K562 (cell line): ENCODE results near the gene PRKAR1B. TPM values are rescaled to one million over a fixed set of nuclear protein-coding genes. Genes with fewer than 3 reads are reported as not detected.

ENCODE experiments used
- ATAC-seq: fragments of 200-7000 bp; cut with Tn5 transposase; 3 replicates; pipeline ENCODE4 v1.9.1; 2020; ENCODE audit warnings: moderate library complexity
- BruUV-seq: library from RNA; stranded (reverse); fragments of 400-500 nt; replicated peaks from 2 replicates; lab custom pipeline; 2021; lab: Mats Ljungman, UMichigan
- CTCF ChIA-PET: fragments of 300-600 bp; formaldehyde crosslinking; extraction: SDS; loops from one replicate; lab custom pipeline; 2021; ENCODE audit warnings: low intra/inter-chr PET ratio; lab: Yijun Ruan, JAX
- POLR2A ChIA-PET: fragments of 300-600, 350-650 bp; sonication (Branson Sonifier 250); formaldehyde crosslinking; extraction: SDS; loops from one replicate; lab custom pipeline; 2021; ENCODE audit warnings: antibody characterized with exemption, inconsistent platforms; lab: Yijun Ruan, JAX
- DNase-seq, 4 experiments: peaks; one replicate each; pipeline versions ENCODE4 v3.0.0 to v3.0.0-alpha.2; 2011 to 2018; ENCODE audit warnings: low spot score in 3 of 4, mixed read lengths in 3 of 4; ENCODE audit errors: extremely low read depth in 1 of 4
- FAIRE-seq: peaks from 2 replicates; lab custom pipeline; 2011; peaks lifted over from hg19 to GRCh38; lab: Jason Lieb, UNC
- H2AFZ ChIP-seq: 2 replicates; pipeline ENCODE4 v1.6.0; 2011; ENCODE audit warnings: low read depth, low read length, control low read depth, inconsistent platforms
- H3K27ac ChIP-seq: fragments of 200-600 bp; 3 replicates; pipeline ENCODE4 v1.8.0; 2011; ENCODE audit warnings: low read depth, mild to moderate bottlenecking, control low read depth, inconsistent platforms, low read length, moderate library complexity, mixed read lengths; ENCODE audit errors: extremely low read depth
- H3K27me3 ChIP-seq, 2 experiments: fragments of 300-600 bp in 1 of 2; 2 replicates in 1 of 2; 3 replicates in 1 of 2; pipeline versions ENCODE4 v1.6.0 to v1.8.0; 2011; ENCODE audit warnings: inconsistent platforms in 2 of 2, low read length in 2 of 2, mild to moderate bottlenecking in 1 of 2, mixed read lengths in 1 of 2, moderate library complexity in 1 of 2; ENCODE audit not compliant: control insufficient read depth in 2 of 2, insufficient read depth in 2 of 2
- H3K36me3 ChIP-seq: fragments of 300-600 bp; 3 replicates; pipeline ENCODE4 v1.8.0; 2011; ENCODE audit warnings: mild to moderate bottlenecking, low read length, inconsistent platforms; ENCODE audit not compliant: control insufficient read depth, insufficient read depth
- H3K4me1 ChIP-seq, 2 experiments: fragments of 200-600 bp in 1 of 2; replicated peaks in 1 of 2; 2 replicates in 1 of 2; 3 replicates in 1 of 2; pipeline versions ENCODE4 v1.5.1 to v1.8.0; 2011; ENCODE audit warnings: inconsistent platforms in 2 of 2, low read length in 2 of 2, mild to moderate bottlenecking in 1 of 2, mixed read lengths in 1 of 2, moderate library complexity in 1 of 2; ENCODE audit not compliant: control insufficient read depth in 2 of 2, insufficient read depth in 2 of 2
- H3K4me2 ChIP-seq: 2 replicates; pipeline ENCODE4 v1.6.1; 2011; ENCODE audit warnings: low read length, control low read depth, inconsistent platforms, mixed read lengths; ENCODE audit not compliant: insufficient read depth
- H3K4me3 ChIP-seq: fragments of 200-600 bp; sonication (generic), shearing (Covaris generic); 2 replicates; pipeline ENCODE4 v1.5.1; 2016; ENCODE audit warnings: control low read depth, inconsistent platforms
- H3K79me2 ChIP-seq: fragments of 200-600 bp; 3 replicates; pipeline ENCODE4 v1.8.0; 2011; ENCODE audit warnings: low read length, inconsistent platforms; ENCODE audit not compliant: control insufficient read depth, insufficient read depth
- H3K9ac ChIP-seq, 2 experiments: 2 replicates each; pipeline versions ENCODE4 v1.6.0 to v1.6.1; 2011; ENCODE audit warnings: low read depth in 2 of 2, low read length in 2 of 2, control low read depth in 1 of 2, inconsistent platforms in 1 of 2, mild to moderate bottlenecking in 1 of 2, mixed read lengths in 1 of 2; ENCODE audit not compliant: insufficient read depth in 1 of 2
- H3K9me1 ChIP-seq: one replicate; pipeline ENCODE4 v1.6.0; 2011; ENCODE audit warnings: inconsistent platforms, mild to moderate bottlenecking, low read length, moderate library complexity; ENCODE audit not compliant: control insufficient read depth, insufficient read depth
- H3K9me3 ChIP-seq: replicated peaks from 2 replicates; pipeline ENCODE4 v1.5.1; 2011; ENCODE audit warnings: low read depth, low read length, inconsistent platforms; ENCODE audit not compliant: control insufficient read depth, insufficient read depth
- H4K20me1 ChIP-seq: replicated peaks from 2 replicates; pipeline ENCODE4 v1.6.1; 2011; ENCODE audit warnings: low read length, inconsistent platforms, mixed read lengths; ENCODE audit not compliant: control insufficient read depth, insufficient read depth
- ELF4 ChIP-seq: fragments of 450-650 bp; formaldehyde crosslinking; IDR thresholded peaks from 2 replicates; pipeline ENCODE4 v1.4.0; 2022; ENCODE audit warnings: missing genetic modification characterization
- PCBP1 ChIP-seq: fragments of 200-400 bp; formaldehyde crosslinking; IDR thresholded peaks from 2 replicates; pipeline ENCODE4 v1.6.1; 2018; ENCODE audit warnings: mild to moderate bottlenecking, low read depth, low read length; ENCODE audit not compliant: poor library complexity, severe bottlenecking
- ZBTB1 ChIP-seq: sonication (generic); formaldehyde crosslinking; IDR thresholded peaks from 2 replicates; pipeline ENCODE4 v1.8.1; 2023; ENCODE audit warnings: missing genetic modification reagents, low read depth, mild to moderate bottlenecking, borderline replicate concordance
- ZNF551 ChIP-seq: fragments of 250-450 bp; sonication (Bioruptor Pico); IDR thresholded peaks from 2 replicates; pipeline ENCODE4 v1.5.0; 2021; ENCODE audit warnings: mild to moderate bottlenecking, moderate library complexity
- ZNF57 ChIP-seq: fragments of 450-650 bp; formaldehyde crosslinking; IDR thresholded peaks from 2 replicates; pipeline ENCODE4 v1.4.0; 2020; ENCODE audit warnings: mild to moderate bottlenecking, moderate library complexity
- WGBS: fragments of 100-300 bp; shearing (Covaris generic); methylation state at CpG from one replicate; pipeline ENCODE4 v1.1.6; 2016; ENCODE audit warnings: low coverage, mixed read lengths; ENCODE audit not compliant: insufficient coverage; ENCODE audit errors: missing lambda C conversion rate; 5-methylcytosine and 5-hydroxymethylcytosine counted together
- in situ Hi-C: fragments of 300-500 bp; cut with MboI; formaldehyde crosslinking; loops from 4 replicates; pipeline ENCODE4 v1.15.0; 2018; ENCODE audit warnings: inconsistent platforms, mixed read lengths
- intact Hi-C: fragments of 100-400 bp; cut with micrococcal nuclease; formaldehyde crosslinking; loops from 2 replicates; pipeline ENCODE4 v1.14.2; 2022
- polyA plus RNA-seq, 8 experiments: library from polyadenylated mRNA; depleted of rRNA in 4 of 8; stranded (reverse) in 5 of 8; unstranded in 3 of 8; fragments of >200 nt; fragmentation: Nextera tagmentation in 2 of 8; fragmentation: Illumina TruSeq in 1 of 8; extraction: Ambion mirVana in 2 of 8; extraction: Trizol in 1 of 8; gene quantifications; 2 replicates each; pipeline versions ENCODE4 v1.2.1 to v1.2.3, GENCODE V29; 2011 to 2014; ENCODE audit warnings: inconsistent platforms in 1 of 8, missing spikeins in 1 of 8
- total RNA-seq, 7 experiments: library from RNA; depleted of rRNA in 6 of 7; stranded (reverse); fragments of >200 nt in 6 of 7; fragmentation: Illumina TruSeq in 2 of 7; extraction: Trizol in 2 of 7; gene quantifications; 2 replicates each; pipeline versions ENCODE4 v1.2.1 to v1.2.3, GENCODE V29; 2011 to 2021; ENCODE audit warnings: low replicate concordance in 1 of 7
- TF ChIP-seq, protein P1 (sequence below): fragments of 200-800 bp; sonication (Bioruptor generic); IDR thresholded peaks from 2 replicates; pipeline ENCODE4 v1.6.1; 2016; ENCODE audit warnings: missing genetic modification characterization, missing compliant biosample characterization
- TF ChIP-seq, protein P2 (sequence below): fragments of 250-450 bp; sonication (Bioruptor Pico); IDR thresholded peaks from 2 replicates; pipeline ENCODE4 v1.5.1; 2021; ENCODE audit warnings: mild to moderate bottlenecking
- TF ChIP-seq, protein P3 (sequence below): fragments of 450-650 bp; IDR thresholded peaks from 2 replicates; pipeline ENCODE4 v1.6.1; 2014; ENCODE audit warnings: low read depth, mild to moderate bottlenecking, moderate library complexity, borderline replicate concordance

Gene PRKAR1B
- total and polyA plus RNA-seq, 9 of the 15 experiments (the other 6 are each of a cell fraction or from before 2014, with no cell fraction given) = 0.99 to 30.5 (median 12.7) TPM

DNA sequence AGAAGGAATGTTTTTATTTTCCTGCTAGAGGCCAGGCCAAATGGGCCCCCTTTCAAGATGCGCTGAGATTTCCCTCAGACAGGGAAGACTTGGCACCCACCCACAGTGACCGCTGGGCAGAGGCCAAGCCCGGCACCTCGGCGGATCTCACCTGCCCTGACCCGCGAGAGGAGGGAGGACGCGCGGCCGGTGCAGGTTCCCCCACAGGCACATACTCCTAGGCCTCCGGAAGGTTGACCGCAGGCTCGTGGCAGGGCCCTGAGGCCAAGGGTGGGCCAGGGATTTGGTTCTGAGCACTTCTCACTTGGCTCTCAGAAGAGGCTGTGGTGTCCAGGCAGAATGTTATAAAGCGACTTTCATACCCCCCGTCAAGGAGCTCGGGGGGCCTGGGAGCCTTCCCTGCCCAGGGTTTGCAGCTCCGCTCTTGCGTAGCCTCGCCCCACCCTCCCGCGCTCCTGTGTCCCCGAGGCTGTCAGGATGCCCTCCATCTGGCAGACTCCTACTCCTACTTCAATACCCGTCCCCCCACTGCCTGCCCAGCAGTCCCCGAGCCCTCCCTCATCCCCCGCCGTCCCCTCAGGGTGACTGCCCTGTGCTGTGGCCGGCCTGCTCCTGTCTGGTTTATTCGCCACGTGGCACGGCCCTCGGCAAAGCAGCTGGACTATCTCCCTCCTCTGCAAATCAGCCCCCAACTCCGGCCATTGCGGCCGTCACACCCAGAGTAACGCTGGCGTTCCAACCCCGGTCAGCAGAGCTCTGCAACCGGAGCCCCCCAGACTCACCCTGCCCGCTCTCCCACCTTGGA is 156.9 kb downstream of the PRKAR1B start:
- ChIA-PET POLR2A (no interaction called here), CTCF (no interaction called here)
- Histone ChIP-seq H3K9ac (no peak overlapping the region; a peak in 2 of 4 replicates), H4K20me1 (no peaks in the 10 kb centered on the region), H3K79me2 (no peaks in the 10 kb centered on the region), H3K4me1 (peaks cover 0 to 30% of the 10 kb centered on the region in 2 experiments; a peak in 1 of 5 replicates), H2AFZ (no peak overlapping the region), H3K27ac (no peak overlapping the region), H3K4me3 (no peak overlapping the region), H3K36me3 (no peaks in the 10 kb centered on the region), H3K9me3 (no peaks in the 10 kb centered on the region), H3K9me1 (no peaks in the 10 kb centered on the region), H3K4me2 (no peak overlapping the region), H3K27me3 (no peaks in the 10 kb centered on the region)
- TF ChIP-seq, protein P1, sequence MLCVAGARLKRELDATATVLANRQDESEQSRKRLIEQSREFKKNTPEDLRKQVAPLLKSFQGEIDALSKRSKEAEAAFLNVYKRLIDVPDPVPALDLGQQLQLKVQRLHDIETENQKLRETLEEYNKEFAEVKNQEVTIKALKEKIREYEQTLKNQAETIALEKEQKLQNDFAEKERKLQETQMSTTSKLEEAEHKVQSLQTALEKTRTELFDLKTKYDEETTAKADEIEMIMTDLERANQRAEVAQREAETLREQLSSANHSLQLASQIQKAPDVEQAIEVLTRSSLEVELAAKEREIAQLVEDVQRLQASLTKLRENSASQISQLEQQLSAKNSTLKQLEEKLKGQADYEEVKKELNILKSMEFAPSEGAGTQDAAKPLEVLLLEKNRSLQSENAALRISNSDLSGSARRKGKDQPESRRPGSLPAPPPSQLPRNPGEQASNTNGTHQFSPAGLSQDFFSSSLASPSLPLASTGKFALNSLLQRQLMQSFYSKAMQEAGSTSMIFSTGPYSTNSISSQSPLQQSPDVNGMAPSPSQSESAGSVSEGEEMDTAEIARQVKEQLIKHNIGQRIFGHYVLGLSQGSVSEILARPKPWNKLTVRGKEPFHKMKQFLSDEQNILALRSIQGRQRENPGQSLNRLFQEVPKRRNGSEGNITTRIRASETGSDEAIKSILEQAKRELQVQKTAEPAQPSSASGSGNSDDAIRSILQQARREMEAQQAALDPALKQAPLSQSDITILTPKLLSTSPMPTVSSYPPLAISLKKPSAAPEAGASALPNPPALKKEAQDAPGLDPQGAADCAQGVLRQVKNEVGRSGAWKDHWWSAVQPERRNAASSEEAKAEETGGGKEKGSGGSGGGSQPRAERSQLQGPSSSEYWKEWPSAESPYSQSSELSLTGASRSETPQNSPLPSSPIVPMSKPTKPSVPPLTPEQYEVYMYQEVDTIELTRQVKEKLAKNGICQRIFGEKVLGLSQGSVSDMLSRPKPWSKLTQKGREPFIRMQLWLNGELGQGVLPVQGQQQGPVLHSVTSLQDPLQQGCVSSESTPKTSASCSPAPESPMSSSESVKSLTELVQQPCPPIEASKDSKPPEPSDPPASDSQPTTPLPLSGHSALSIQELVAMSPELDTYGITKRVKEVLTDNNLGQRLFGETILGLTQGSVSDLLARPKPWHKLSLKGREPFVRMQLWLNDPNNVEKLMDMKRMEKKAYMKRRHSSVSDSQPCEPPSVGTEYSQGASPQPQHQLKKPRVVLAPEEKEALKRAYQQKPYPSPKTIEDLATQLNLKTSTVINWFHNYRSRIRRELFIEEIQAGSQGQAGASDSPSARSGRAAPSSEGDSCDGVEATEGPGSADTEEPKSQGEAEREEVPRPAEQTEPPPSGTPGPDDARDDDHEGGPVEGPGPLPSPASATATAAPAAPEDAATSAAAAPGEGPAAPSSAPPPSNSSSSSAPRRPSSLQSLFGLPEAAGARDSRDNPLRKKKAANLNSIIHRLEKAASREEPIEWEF (CRISPR knock-in tag) = no peak
- TF ChIP-seq ZNF551 (CRISPR knock-in tag) (no peak), ZNF57 (CRISPR knock-in tag) (no peak), ELF4 (CRISPR knock-in tag) (no peak), ZBTB1 (CRISPR knock-in tag) (no peak), PCBP1 (no peak)
- TF ChIP-seq, protein P2, sequence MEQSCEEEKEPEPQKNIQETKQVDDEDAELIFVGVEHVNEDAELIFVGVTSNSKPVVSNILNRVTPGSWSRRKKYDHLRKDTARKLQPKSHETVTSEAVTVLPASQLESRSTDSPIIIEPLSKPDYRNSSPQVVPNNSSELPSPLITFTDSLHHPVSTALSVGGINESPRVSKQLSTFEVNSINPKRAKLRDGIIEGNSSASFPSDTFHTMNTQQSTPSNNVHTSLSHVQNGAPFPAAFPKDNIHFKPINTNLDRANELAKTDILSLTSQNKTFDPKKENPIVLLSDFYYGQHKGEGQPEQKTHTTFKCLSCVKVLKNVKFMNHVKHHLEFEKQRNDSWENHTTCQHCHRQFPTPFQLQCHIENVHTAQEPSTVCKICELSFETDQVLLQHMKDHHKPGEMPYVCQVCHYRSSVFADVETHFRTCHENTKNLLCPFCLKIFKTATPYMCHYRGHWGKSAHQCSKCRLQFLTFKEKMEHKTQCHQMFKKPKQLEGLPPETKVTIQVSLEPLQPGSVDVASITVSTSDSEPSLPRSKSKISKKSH = no peak
- TF ChIP-seq, protein P3, sequence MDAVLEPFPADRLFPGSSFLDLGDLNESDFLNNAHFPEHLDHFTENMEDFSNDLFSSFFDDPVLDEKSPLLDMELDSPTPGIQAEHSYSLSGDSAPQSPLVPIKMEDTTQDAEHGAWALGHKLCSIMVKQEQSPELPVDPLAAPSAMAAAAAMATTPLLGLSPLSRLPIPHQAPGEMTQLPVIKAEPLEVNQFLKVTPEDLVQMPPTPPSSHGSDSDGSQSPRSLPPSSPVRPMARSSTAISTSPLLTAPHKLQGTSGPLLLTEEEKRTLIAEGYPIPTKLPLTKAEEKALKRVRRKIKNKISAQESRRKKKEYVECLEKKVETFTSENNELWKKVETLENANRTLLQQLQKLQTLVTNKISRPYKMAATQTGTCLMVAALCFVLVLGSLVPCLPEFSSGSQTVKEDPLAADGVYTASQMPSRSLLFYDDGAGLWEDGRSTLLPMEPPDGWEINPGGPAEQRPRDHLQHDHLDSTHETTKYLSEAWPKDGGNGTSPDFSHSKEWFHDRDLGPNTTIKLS = no peak
- no peak for DNase-seq
- 80% methylated on average over 20 of the region's 40 CpGs for WGBS
- ATAC-seq = no peak
- BruUV-seq = no TSS peak
- FAIRE-seq = no peak
- intact Hi-C loops = no loop called here
- in situ Hi-C loops = no loop called here
